Measurements from ENCODE around the gene COBLL1. TPM values are rescaled to one million over a fixed set of nuclear protein-coding genes. Genes with fewer than 3 reads are reported as not detected.
A peak's percentile ranks its signal among the peaks of the same experiment; 100 is the strongest.

COBLL1 gene
- total and polyA plus RNA-seq, 2 donors (not counting 1 experiment from before 2014, with no cell fraction given), result 10.1 to 11.9 TPM

DNA sequence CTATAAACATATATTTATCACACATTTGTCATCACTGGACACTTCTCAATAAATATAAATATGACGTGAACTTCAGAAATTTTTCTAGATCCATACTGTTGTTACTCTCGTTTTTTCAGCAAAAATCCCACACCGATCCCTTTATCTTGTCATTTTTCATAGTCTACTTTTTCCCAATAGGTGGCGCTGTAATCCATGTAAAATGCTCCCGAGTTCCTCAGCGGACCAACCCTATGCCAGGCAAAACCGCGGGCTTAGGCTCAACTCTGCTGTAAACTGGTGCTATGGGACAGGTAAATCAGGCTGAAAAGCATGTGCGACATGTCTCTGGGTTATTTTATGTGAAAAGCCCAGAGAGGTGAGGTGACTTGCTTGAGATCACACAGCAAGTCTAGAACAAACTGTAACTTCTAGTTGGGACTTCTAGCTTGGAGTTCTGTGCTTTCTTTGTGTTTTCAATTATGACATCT is 104.0 kb downstream of the COBLL1 start:
- H3K9me3 ChIP-seq (ENCODE audit: control insufficient read depth, insufficient read depth, low read depth, low read length), result no peaks in the 10 kb centered on the region
- peak; percentile 50 to 55 for DNase-seq (ENCODE audit: low read depth in 2 of 2)
- H2AFZ ChIP-seq (ENCODE audit: low read length), result peak overlapping the region; percentile 68

DNA sequence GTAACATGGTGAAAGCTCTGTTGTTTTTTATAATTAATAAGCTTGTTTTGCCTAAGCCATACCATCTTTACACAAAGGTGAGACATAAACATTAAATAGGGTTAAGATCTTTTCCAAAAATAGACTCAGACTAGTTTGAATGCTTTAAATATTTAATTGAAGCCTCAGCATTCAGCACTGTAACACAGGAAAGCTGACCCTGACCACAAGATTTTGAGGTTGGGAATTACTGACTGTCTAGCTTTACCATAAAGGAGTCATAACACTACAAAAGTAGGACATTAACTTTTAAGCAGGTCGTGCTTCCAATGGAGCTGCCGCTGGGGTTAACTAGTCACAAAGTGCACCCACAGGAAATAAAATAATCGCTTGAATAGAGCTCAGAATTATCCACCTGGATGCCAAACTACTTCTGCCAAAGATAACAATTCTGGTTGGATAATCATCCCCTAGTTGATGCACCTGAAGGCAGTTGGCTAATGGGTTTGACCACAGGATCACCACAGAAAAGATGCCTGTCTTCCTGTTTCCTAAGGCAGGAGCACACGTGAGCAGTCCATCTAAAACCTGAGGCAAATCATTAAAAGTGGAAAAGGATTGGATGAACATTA is 106.2 kb downstream of the COBLL1 start:
- peak in 1 of 2 donors; percentile 78 for DNase-seq (ENCODE audit: low read depth in 2 of 2)
- H2AFZ ChIP-seq (ENCODE audit: low read length), result no peak overlapping the region
- no peaks in the 10 kb centered on the region for H4K20me1 ChIP-seq (ENCODE audit: control insufficient read depth, extremely low read depth, insufficient read depth, low read length)
- no peaks in the 10 kb centered on the region for H3K79me2 ChIP-seq (ENCODE audit: control insufficient read depth, insufficient read depth, low read length)
- no peaks in the 10 kb centered on the region for H3K27me3 ChIP-seq (ENCODE audit: control insufficient read depth, insufficient read depth, low read length)
- H3K27ac ChIP-seq (ENCODE audit: insufficient read depth, low read length), result no peak overlapping the region
- no peak overlapping the region for H3K4me2 ChIP-seq (ENCODE audit: extremely low read depth, insufficient read depth, low read length)
- no peaks in the 10 kb centered on the region for H3K36me3 ChIP-seq (ENCODE audit: control insufficient read depth, insufficient read depth, low read length)
- H3K9ac ChIP-seq (ENCODE audit: insufficient read depth, low read length), result no peak overlapping the region
- no peak for TF ChIP-seq EZH2 (IDR thresholded peaks at IDR 0.05; ENCODE audit: low read length, missing control alignments)
- TF ChIP-seq, protein P1, sequence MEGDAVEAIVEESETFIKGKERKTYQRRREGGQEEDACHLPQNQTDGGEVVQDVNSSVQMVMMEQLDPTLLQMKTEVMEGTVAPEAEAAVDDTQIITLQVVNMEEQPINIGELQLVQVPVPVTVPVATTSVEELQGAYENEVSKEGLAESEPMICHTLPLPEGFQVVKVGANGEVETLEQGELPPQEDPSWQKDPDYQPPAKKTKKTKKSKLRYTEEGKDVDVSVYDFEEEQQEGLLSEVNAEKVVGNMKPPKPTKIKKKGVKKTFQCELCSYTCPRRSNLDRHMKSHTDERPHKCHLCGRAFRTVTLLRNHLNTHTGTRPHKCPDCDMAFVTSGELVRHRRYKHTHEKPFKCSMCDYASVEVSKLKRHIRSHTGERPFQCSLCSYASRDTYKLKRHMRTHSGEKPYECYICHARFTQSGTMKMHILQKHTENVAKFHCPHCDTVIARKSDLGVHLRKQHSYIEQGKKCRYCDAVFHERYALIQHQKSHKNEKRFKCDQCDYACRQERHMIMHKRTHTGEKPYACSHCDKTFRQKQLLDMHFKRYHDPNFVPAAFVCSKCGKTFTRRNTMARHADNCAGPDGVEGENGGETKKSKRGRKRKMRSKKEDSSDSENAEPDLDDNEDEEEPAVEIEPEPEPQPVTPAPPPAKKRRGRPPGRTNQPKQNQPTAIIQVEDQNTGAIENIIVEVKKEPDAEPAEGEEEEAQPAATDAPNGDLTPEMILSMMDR (conservative IDR thresholded peaks at IDR 0.05 in 1 of 2, IDR thresholded peaks at IDR 0.05 in 1 of 2; ENCODE audit: low read depth in 1 of 2, low read length in 2 of 2), result no peak
- peaks cover 6% of the 10 kb centered on the region for H3K4me1 ChIP-seq (ENCODE audit: control insufficient read depth, extremely low read depth, insufficient read depth, low read length)
- H3K9me3 ChIP-seq (ENCODE audit: control insufficient read depth, insufficient read depth, low read depth, low read length), result no peaks in the 10 kb centered on the region
- no peak overlapping the region for H3K4me3 ChIP-seq (replicated peaks in 1 of 4; ENCODE audit: control extremely low read depth in 1 of 4, insufficient read depth in 1 of 4, low read depth in 3 of 4, low read length in 4 of 4)

More for the DNA sequence above, 104.0 kb downstream of the COBLL1 start:
- no peaks in the 10 kb centered on the region for H4K20me1 ChIP-seq (ENCODE audit: control insufficient read depth, extremely low read depth, insufficient read depth, low read length)
- H3K27me3 ChIP-seq (ENCODE audit: control insufficient read depth, insufficient read depth, low read length), result no peaks in the 10 kb centered on the region
- H3K9ac ChIP-seq (ENCODE audit: insufficient read depth, low read length), result no peak overlapping the region
- no peak overlapping the region for H3K27ac ChIP-seq (ENCODE audit: insufficient read depth, low read length)
- TF ChIP-seq, protein P1 (conservative IDR thresholded peaks at IDR 0.05 in 1 of 2, IDR thresholded peaks at IDR 0.05 in 1 of 2; ENCODE audit: low read depth in 1 of 2, low read length in 2 of 2), result peak; percentile 62 to 71
- TF ChIP-seq EZH2 (IDR thresholded peaks at IDR 0.05; ENCODE audit: low read length, missing control alignments), result no peak
- H3K79me2 ChIP-seq (ENCODE audit: control insufficient read depth, insufficient read depth, low read length), result no peaks in the 10 kb centered on the region
- peaks cover 6% of the 10 kb centered on the region for H3K4me1 ChIP-seq (ENCODE audit: control insufficient read depth, extremely low read depth, insufficient read depth, low read length)
- no peaks in the 10 kb centered on the region for H3K36me3 ChIP-seq (ENCODE audit: control insufficient read depth, insufficient read depth, low read length)
- H3K4me2 ChIP-seq (ENCODE audit: extremely low read depth, insufficient read depth, low read length), result peak overlapping the region; percentile 59
- peak overlapping the region in 1 of 4 experiments; percentile 12 for H3K4me3 ChIP-seq (replicated peaks in 1 of 4; ENCODE audit: control extremely low read depth in 1 of 4, insufficient read depth in 1 of 4, low read depth in 3 of 4, low read length in 4 of 4)

DNA sequence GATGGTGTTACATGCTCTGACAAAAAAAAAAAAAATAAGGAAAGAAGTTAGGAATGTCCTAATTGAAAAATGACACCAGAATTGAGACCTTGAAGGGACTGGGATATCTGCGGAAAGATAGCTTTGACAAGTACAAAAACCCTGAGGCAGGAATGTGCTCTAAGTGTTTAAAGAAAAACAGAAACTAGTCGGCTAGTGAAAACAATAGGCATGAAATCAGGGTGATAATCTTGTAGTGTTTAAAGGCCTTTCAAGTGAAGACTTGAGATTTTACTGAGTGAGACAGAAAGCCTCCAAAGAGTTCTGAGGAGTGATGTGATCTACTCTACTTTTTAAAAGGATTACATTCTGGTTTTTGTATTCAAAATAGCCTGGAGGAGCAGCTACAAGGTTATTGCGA is 107.4 kb downstream of the COBLL1 start:
- peak in 1 of 2 donors; percentile 6 for DNase-seq (ENCODE audit: low read depth in 2 of 2)
- no peak overlapping the region for H3K4me2 ChIP-seq (ENCODE audit: extremely low read depth, insufficient read depth, low read length)
- TF ChIP-seq, protein P1 (conservative IDR thresholded peaks at IDR 0.05 in 1 of 2, IDR thresholded peaks at IDR 0.05 in 1 of 2; ENCODE audit: low read depth in 1 of 2, low read length in 2 of 2), result no peak

More for the DNA sequence above, 107.4 kb downstream of the COBLL1 start:
- Histone ChIP-seq H3K9ac (ENCODE audit: insufficient read depth, low read length) (no peak overlapping the region), H3K27ac (ENCODE audit: insufficient read depth, low read length) (no peak overlapping the region), H3K79me2 (ENCODE audit: control insufficient read depth, insufficient read depth, low read length) (no peaks in the 10 kb centered on the region), H4K20me1 (ENCODE audit: control insufficient read depth, extremely low read depth, insufficient read depth, low read length) (no peaks in the 10 kb centered on the region), H3K4me1 (ENCODE audit: control insufficient read depth, extremely low read depth, insufficient read depth, low read length) (peaks cover 4% of the 10 kb centered on the region), H3K27me3 (ENCODE audit: control insufficient read depth, insufficient read depth, low read length) (no peaks in the 10 kb centered on the region), H3K4me3 (replicated peaks in 1 of 4; ENCODE audit: control extremely low read depth in 1 of 4, insufficient read depth in 1 of 4, low read depth in 3 of 4, low read length in 4 of 4) (no peak overlapping the region), H2AFZ (ENCODE audit: low read length) (no peak overlapping the region), H3K36me3 (ENCODE audit: control insufficient read depth, insufficient read depth, low read length) (no peaks in the 10 kb centered on the region), H3K9me3 (ENCODE audit: control insufficient read depth, insufficient read depth, low read depth, low read length) (no peaks in the 10 kb centered on the region)

All from fibroblast of lung (primary cell).